Hepatocyte (in vitro differentiated cells): Measurements from ENCODE around the gene GNG7. TPM values are rescaled to one million over a fixed set of nuclear protein-coding genes. Genes with fewer than 3 reads are reported as not detected.
A peak's percentile ranks its signal among the peaks of the same experiment; 100 is the strongest.
"Not testable (repeated sequence)": the region's sequence is repeated elsewhere in the genome, so short reads cannot be mapped to it uniquely, and the experiment has no call there.

ENCODE experiments used
- DNase-seq: peaks from one replicate; pipeline ENCODE4 v3.0.0-alpha.2; 2016; ENCODE audit warnings: low spot score
- H2AFZ ChIP-seq: fragments of 200-600 bp; sonication (generic); 2 replicates; pipeline ENCODE4 v1.6.0; 2016; ENCODE audit warnings: antibody characterized with exemption, mild to moderate bottlenecking
- H3K27ac ChIP-seq: fragments of 200-600 bp; sonication (generic); 2 replicates; pipeline ENCODE4 v1.5.1; 2016; ENCODE audit warnings: mild to moderate bottlenecking
- H3K27me3 ChIP-seq: fragments of 200-600 bp; sonication (generic); 2 replicates; pipeline ENCODE4 v1.6.1; 2016
- H3K36me3 ChIP-seq: fragments of 200-600 bp; sonication (generic); replicated peaks from 2 replicates; pipeline ENCODE4 v1.5.1; 2016; ENCODE audit warnings: low read depth; ENCODE audit not compliant: insufficient read depth
- H3K4me1 ChIP-seq: fragments of 200-600 bp; sonication (generic); 2 replicates; pipeline ENCODE4 v1.5.1; 2016; ENCODE audit warnings: mild to moderate bottlenecking, moderate library complexity; ENCODE audit not compliant: insufficient read depth
- H3K4me2 ChIP-seq: fragments of 200-600 bp; sonication (generic); 2 replicates; pipeline ENCODE4 v1.6.0; 2016
- H3K4me3 ChIP-seq: fragments of 200-600 bp; sonication (generic); 2 replicates; pipeline ENCODE4 v1.5.1; 2016; ENCODE audit warnings: mild to moderate bottlenecking
- H3K79me2 ChIP-seq: fragments of 200-600 bp; sonication (generic); 2 replicates; pipeline ENCODE4 v1.6.0; 2017; ENCODE audit warnings: mild to moderate bottlenecking
- H3K9me2 ChIP-seq: fragments of 200-600 bp; sonication (generic); replicated peaks from 2 replicates; pipeline ENCODE4 v1.6.0; 2017; ENCODE audit warnings: mild to moderate bottlenecking; ENCODE audit not compliant: insufficient read depth
- H3K9me3 ChIP-seq: fragments of 200-600 bp; sonication (generic); 2 replicates; pipeline ENCODE4 v1.5.1; 2016; ENCODE audit warnings: low read depth, mild to moderate bottlenecking
- H4K20me1 ChIP-seq: fragments of 200-600 bp; sonication (generic); 2 replicates; pipeline ENCODE4 v1.6.0; 2016; ENCODE audit warnings: mild to moderate bottlenecking; ENCODE audit not compliant: insufficient read depth, poor library complexity, severe bottlenecking
- EZH2 ChIP-seq: fragments of 200-600 bp; sonication (generic); IDR thresholded peaks from 2 replicates; pipeline ENCODE4 v1.6.1; 2016; ENCODE audit warnings: antibody characterized with exemption, mild to moderate bottlenecking, borderline replicate concordance
- EZH2phosphoT487 ChIP-seq: fragments of 200-600 bp; sonication (generic); IDR thresholded peaks from one replicate; pipeline ENCODE4 v1.6.1; 2018; ENCODE audit warnings: antibody characterized with exemption, mild to moderate bottlenecking, low read depth, moderate library complexity; ENCODE audit not compliant: unreplicated experiment, severe bottlenecking
- WGBS: methylation state at CpG from one replicate; pipeline ENCODE4 v1.1.6; 2016; ENCODE audit warnings: low lambda C conversion rate; ENCODE audit errors: missing lambda C conversion rate; 5-methylcytosine and 5-hydroxymethylcytosine counted together
- polyA plus RNA-seq: library from polyadenylated mRNA; unstranded; fragments of >200 nt; fragmentation: Nextera tagmentation; extraction: Ambion mirVana; gene quantifications from 2 replicates; pipeline ENCODE4 v1.2.1, GENCODE V29; 2016
- total RNA-seq: library from RNA; depleted of rRNA; stranded (reverse); fragments of >200 nt; gene quantifications from 2 replicates; pipeline ENCODE4 v1.2.3, GENCODE V29; 2014
- TF ChIP-seq, protein P1 (sequence below): fragments of 200-600 bp; sonication (generic); IDR thresholded peaks from 2 replicates; pipeline ENCODE4 v1.5.1; 2016; ENCODE audit warnings: antibody characterized with exemption, mild to moderate bottlenecking; ENCODE audit not compliant: poor library complexity

GNG7 gene
- total and polyA plus RNA-seq, 2 experiments from 2014 or later: 1.2 to 1.9 TPM

- WGBS: 41% methylated on average over 11 of the region's 11 CpGs
- Histone ChIP-seq H3K9me3 (no peaks in the 10 kb centered on the region), H3K9me2 (no peaks in the 10 kb centered on the region), H4K20me1 (no peaks in the 10 kb centered on the region), H3K4me1 (no peaks in the 10 kb centered on the region), H3K36me3 (no peaks in the 10 kb centered on the region), H2AFZ (no peak overlapping the region), H3K4me2 (no peak overlapping the region), H3K79me2 (no peaks in the 10 kb centered on the region), H3K27ac (no peak overlapping the region), H3K4me3 (no peak overlapping the region), H3K27me3 (no peaks in the 10 kb centered on the region)
- DNase-seq: peak; percentile 70
- TF ChIP-seq, protein P1, sequence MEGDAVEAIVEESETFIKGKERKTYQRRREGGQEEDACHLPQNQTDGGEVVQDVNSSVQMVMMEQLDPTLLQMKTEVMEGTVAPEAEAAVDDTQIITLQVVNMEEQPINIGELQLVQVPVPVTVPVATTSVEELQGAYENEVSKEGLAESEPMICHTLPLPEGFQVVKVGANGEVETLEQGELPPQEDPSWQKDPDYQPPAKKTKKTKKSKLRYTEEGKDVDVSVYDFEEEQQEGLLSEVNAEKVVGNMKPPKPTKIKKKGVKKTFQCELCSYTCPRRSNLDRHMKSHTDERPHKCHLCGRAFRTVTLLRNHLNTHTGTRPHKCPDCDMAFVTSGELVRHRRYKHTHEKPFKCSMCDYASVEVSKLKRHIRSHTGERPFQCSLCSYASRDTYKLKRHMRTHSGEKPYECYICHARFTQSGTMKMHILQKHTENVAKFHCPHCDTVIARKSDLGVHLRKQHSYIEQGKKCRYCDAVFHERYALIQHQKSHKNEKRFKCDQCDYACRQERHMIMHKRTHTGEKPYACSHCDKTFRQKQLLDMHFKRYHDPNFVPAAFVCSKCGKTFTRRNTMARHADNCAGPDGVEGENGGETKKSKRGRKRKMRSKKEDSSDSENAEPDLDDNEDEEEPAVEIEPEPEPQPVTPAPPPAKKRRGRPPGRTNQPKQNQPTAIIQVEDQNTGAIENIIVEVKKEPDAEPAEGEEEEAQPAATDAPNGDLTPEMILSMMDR: no peak
- no peak for TF ChIP-seq EZH2phosphoT487
- no peak for TF ChIP-seq EZH2
These were observed 77.9 kb downstream of the GNG7 start for GRCh38 chr19:2624537-2625091.

DNA sequence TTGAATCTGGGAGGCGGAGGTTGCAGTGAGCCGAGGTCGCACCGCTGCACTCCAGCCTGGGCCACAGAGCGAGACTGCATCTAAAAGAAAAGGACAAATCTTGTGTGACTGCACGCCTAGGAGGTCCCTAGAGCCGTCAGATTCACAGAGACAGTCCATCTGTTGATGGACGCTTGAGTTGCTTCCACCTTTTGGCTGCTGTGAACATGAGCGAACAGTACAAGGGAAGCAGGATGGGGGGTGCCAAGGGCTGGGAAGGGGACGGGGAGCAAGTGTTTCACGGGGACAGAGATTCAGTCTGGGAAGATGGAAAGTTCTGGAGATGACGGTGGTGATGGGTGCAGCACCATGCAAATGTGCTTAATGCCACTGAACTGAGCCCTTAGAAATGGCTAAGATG is 78.7 kb downstream of the GNG7 start:
- Histone ChIP-seq H3K36me3 (no peaks in the 10 kb centered on the region), H3K4me2 (no peak overlapping the region), H3K79me2 (no peaks in the 10 kb centered on the region), H2AFZ (no peak overlapping the region), H3K27me3 (no peaks in the 10 kb centered on the region), H3K27ac (no peak overlapping the region), H3K4me3 (no peak overlapping the region), H3K9me2 (no peaks in the 10 kb centered on the region), H3K9me3 (no peaks in the 10 kb centered on the region), H4K20me1 (no peaks in the 10 kb centered on the region), H3K4me1 (no peaks in the 10 kb centered on the region)
- TF ChIP-seq EZH2: no peak
- no peak for TF ChIP-seq EZH2phosphoT487
- TF ChIP-seq, protein P1: no peak
- no peak for DNase-seq
- 95% methylated on average over 12 of the region's 12 CpGs for WGBS

DNA sequence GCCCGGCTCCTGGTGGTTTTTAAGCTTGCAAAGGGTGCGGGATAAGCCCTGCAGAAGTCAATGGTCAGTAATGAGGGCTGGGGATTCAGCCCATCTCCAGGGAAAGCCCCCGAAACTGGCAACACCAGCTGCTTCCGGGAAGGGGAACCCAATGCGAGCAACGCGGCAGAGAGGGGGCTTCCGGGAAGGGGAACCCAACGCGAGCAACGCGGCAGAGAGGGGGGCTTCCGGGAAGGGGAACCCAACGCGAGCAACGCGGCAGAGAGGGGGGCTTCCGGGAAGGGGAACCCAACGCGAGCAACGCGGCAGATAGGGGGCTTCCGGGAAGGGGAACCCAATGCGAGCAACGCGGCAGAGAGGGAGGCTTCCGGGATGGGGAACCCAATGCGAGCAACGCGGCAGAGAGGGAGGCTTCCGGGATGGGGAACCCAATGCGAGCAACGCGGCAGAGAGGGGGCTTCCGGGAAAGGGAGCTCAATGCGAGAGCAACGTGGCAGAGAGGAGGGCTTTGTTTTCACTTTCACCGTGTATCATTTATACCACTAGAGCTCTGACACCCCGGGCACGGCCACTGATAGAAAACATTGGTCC is 80.0 kb downstream of the GNG7 start:
- H3K9me3 ChIP-seq, H3K4me2 ChIP-seq, H3K4me3 ChIP-seq, H3K36me3 ChIP-seq, DNase-seq, H3K79me2 ChIP-seq, H4K20me1 ChIP-seq, H3K27me3 ChIP-seq, H3K4me1 ChIP-seq, H3K27ac ChIP-seq, H3K9me2 ChIP-seq, H2AFZ ChIP-seq: not testable (repeated sequence)
- 98% methylated on average over 19 of the region's 40 CpGs for WGBS

GRCh38 chr19:2619076-2619475 is 83.4 kb downstream of the GNG7 start:
- WGBS: 84% methylated on average over 6 of the region's 6 CpGs
- H3K9me3 ChIP-seq: no peaks in the 10 kb centered on the region
- no peaks in the 10 kb centered on the region for H3K36me3 ChIP-seq
- H3K27ac ChIP-seq: no peak overlapping the region
- no peak overlapping the region for H3K4me3 ChIP-seq
- TF ChIP-seq, protein P1: no peak
- no peak for TF ChIP-seq EZH2
- no peak for TF ChIP-seq EZH2phosphoT487
- H3K4me1 ChIP-seq: no peaks in the 10 kb centered on the region
- H2AFZ ChIP-seq: no peak overlapping the region
- H3K4me2 ChIP-seq: no peak overlapping the region
- no peaks in the 10 kb centered on the region for H3K9me2 ChIP-seq
- H3K79me2 ChIP-seq: no peaks in the 10 kb centered on the region
- no peaks in the 10 kb centered on the region for H3K27me3 ChIP-seq
- no peak for DNase-seq
- no peaks in the 10 kb centered on the region for H4K20me1 ChIP-seq
